DMS153 treated with DMSO at 0.1 percent for 48 hours (cell line): ENCODE data around the gene FBXO46.

Experiments used
- DNase-seq: peaks from one replicate; lab custom pipeline; 2025; ENCODE audit not compliant: unreplicated experiment; lab: John Stamatoyannopoulos, UW

Gene FBXO46

GRCh38 chr19:45730368-45731288 lies at the start of gene FBXO46:
Gene FBXO46, minus strand, starts transcription at chr19:45730896. Its CDS starts 17,401 bp downstream, at chr19:45713495.
- DNase-seq: peak; percentile 97

- no peak for DNase-seq
Measured at GRCh38 chr19:45780146-45780447, 49.4 kb upstream of the FBXO46 start.

- DNase-seq: peak; percentile 73
Measured at GRCh38 chr19:45779231-45780145, 48.8 kb upstream of the FBXO46 start.

GRCh38 chr19:45778010-45778661 lies 47.4 kb upstream of the FBXO46 start:
- no peak for DNase-seq

GRCh38 chr19:45777395-45777961 lies 46.8 kb upstream of the FBXO46 start:
- no peak for DNase-seq

GRCh38 chr19:45774765-45775164 lies 44.1 kb upstream of the FBXO46 start:
- no peak for DNase-seq

GRCh38 chr19:45773384-45773783 lies 42.7 kb upstream of the FBXO46 start:
- DNase-seq: no peak

GRCh38 chr19:45772912-45773311 lies 42.2 kb upstream of the FBXO46 start:
- no peak for DNase-seq

GRCh38 chr19:45772130-45772840 lies 41.6 kb upstream of the FBXO46 start:
- DNase-seq: no peak

GRCh38 chr19:45771311-45771933 lies 40.7 kb upstream of the FBXO46 start:
- DNase-seq: no peak

GRCh38 chr19:45770192-45771101 lies 39.8 kb upstream of the FBXO46 start:
- DNase-seq: peak; percentile 91

GRCh38 chr19:45769821-45770191 lies 39.1 kb upstream of the FBXO46 start:
- no peak for DNase-seq

GRCh38 chr19:45768984-45769782 lies 38.5 kb upstream of the FBXO46 start, which contains the start of gene SIX5:
Gene SIX5, minus strand, starts transcription at chr19:45769252. Its CDS starts 408 bp downstream, at chr19:45768844.
- peak; percentile 87 for DNase-seq

GRCh38 chr19:45768655-45768983 lies 37.9 kb upstream of the FBXO46 start:
- DNase-seq: no peak

- no peak for DNase-seq
Measured at GRCh38 chr19:45767881-45768654, 37.4 kb upstream of the FBXO46 start.

- DNase-seq: no peak
Measured at GRCh38 chr19:45767410-45767880, 36.7 kb upstream of the FBXO46 start.

GRCh38 chr19:45766869-45767346 lies 36.2 kb upstream of the FBXO46 start:
- no peak for DNase-seq
